RPMI8226 (cell line): ENCODE measurements around the gene MRC2.

Experiments
- DNase-seq: peaks from one replicate; pipeline ENCODE4 v3.0.0-alpha.2; 2015

Gene MRC2

DNA sequence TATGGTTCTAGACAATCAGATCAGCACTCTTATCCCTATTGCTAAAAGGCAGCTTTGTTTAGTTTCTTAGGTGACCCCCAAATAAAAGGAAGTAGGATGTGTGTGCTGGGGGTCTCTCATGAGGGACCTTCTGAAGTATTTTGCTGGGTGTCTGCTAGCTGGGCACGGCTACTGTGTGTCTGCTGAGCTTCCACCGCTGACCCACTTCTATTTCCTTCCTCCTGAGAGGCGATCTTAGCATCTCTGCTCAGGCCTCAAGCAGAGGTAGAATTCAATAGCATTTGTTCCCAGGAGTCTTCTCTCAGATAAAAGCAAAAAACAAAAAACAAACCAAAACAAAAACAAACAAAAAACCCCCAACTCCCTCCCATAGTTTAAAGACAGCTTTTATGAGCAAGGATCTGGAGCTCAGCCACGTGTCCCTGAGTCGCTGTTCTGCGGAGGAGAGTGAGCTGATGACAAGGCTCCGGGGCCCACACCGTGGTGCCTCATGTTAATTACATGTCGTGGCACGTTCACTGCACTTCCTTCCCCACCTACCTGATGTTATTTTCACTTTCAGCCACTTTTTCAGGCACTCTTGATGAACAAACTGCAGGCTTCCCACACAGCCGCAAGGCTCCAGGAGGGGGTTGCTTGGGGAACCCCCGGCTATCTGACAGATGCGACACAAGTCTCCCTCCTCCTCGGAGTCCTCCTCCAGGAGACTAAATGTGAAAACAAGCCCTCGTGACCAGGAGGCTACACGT, 97.1 kb downstream of the MRC2 start:
- peak; percentile 83 for DNase-seq

DNA sequence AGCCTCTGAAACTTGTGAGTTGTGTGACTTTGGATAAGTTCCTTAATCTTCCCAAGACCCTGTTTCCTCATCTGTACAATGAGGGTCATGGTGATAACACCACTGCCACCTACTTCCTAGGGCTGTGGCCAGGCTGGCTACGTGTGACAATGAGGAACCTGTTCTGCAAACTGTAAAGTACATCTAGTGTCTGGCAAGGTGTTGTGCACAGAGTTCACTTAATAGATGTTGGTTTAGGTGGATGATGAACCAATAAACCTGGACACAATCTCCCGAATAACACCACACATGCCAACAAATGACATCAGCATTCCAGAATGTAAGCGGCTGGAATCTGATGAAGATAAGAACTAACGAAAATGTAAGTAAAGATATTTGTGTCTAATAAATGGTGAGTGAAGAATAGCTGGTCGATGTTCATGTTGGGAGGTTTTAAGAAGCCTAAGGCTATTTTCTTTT, 98.3 kb downstream of the MRC2 start:
- DNase-seq, result no peak

DNA sequence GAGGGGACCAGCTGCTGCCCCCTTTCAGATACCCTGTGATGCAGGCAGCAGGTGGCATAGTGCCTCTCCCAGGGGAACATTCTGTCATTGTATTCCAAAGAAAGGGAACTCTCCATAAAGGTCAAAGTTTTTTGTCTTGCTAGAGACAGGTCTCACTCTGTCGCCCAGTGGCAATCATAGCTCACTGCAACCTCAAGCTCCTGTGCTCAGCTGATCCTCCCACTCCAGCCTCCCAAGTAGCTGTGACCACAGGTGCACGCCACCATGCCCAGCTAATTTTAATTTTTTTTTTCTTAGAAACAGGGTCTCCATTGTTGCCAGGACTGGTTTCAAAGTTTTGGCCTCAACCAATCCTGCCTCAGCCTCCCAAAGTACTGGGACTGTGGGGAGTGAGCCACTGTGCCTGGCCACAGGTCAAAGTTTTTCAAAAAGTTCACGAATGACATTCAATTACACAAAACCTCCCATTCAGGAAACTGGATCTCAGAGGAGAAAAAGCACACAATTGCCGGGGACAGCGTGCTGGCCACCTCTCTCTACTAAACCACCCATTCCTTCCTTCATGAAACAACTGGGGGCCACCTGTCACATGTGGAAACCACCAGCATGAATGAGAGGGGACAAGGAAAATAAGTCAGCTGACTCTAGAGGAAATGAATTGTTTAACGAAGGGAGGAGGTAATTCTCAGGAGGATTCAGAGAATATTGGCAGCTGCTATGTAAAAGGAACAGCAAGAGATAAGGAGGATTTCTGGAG, 100.6 kb downstream of the MRC2 start:
- DNase-seq, result no peak

DNA sequence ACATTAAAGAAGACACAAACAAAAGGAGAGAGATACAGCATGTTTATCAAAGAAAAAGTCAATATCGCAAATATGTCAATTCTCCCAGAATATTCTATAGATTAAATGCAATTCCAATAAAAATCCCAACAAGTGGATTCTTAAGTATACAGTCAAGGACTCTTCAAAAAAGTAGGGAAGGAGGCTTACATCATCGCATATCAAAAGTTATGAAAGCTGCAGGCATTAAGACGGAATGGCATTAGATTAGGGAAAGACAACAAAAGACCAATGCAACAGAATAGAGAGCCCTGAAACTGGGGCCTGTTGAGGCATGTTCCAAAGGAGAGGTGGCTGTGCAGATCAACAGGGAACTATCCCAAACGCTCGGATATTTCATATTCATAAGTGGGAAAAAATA, 104.7 kb downstream of the MRC2 start:
- no peak for DNase-seq

DNA sequence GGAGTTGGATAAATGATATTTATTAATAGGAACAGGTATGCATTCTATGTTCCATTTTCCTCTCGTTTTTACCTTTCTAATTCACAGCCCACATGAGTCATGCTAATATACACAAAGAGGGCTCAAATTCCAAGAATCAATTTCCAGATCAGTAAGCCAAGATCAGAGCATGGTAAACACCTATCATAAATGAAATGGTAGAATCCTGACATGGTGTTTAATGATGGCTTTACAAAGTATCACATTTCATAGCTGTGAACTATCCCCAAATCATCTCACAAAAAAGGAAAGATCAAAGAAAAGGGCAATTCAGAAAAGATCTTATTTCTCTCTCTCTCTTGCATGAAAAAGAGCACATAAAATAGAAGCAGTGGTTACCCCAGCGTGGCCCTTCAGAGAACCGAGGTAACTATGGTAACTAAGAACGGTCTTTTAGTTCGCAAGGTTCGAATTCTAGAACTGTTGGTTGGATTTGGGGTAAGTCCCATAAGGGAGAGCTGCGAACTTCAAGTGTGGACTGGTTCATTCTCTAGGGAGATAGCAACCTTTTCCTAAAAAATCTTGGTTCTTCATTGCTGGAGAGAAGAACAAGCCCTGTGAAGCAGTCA, 107.7 kb downstream of the MRC2 start:
- no peak for DNase-seq

DNA sequence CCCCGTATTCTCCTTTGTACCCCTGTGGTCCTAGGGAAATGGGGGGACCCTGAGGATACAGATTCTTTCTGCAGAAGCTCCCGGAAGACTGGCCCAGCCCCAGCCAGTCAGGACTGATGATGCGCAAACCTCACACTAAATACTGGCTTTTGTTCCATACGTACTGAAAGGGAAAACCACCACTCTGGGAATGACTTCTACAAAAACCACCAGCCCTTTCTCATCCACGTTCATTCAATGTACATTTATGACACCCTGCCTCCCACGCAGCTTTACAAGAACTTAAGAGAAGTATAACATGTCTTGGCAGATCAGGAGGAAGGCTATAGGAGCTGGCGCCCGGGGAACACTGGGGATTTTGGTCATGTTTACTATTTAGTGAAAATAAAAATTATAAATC, 110.0 kb downstream of the MRC2 start:
- no peak for DNase-seq

DNA sequence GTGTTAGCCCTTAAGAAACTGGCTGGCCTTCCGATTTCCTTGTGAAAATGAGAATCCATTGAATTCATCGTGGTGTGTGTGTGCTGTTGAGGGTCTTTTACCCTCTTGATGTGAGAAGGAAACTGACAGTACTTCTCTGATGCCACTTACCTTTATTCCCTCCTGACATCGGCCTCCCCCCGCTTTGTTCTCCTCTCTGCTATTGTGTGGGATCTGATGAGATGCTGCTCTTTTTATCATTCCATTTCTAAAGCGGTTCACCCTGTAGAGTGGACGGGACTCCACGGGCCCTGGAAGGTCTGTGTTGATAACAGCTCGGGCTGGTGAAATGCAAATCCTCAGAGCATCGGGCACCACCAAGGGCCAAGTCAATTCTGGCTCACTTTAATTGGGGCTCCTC, 110.8 kb downstream of the MRC2 start:
- no peak for DNase-seq

DNA sequence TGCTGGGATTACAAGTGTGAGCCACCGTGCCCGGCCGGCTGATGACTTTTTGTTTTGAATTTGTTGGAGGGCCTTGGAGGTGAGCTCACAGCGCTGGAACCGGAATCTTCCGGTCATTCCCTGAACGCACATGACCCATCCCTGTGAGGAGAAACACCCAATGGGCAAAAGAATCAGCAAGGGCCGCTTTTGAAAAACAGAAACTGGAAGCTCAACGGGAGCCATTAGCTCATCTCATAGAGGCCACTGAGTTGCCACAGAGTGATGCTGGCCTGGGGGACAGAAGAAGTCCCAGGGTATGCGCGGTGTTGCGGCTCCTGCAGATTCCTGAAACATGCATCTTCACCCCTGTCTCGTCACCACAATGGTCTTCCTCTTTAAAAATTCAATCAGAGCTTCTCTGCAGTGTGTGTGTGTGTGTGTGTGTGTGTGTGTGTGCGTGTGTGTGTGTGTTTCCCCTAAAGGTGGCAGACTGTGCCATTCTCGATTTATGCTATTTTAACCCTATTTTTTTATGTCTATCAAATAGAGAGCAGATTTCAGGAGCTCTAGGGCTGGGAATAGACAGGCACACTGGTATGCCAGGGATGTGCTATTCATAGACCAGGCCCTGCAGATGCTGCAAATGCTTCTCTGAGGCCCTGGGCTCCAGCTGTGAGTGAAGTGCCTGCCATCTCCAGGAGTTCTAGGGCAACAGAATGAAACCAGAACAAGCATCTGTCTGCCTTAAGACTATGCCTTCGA, 112.3 kb downstream of the MRC2 start:
- DNase-seq, result no peak

DNA sequence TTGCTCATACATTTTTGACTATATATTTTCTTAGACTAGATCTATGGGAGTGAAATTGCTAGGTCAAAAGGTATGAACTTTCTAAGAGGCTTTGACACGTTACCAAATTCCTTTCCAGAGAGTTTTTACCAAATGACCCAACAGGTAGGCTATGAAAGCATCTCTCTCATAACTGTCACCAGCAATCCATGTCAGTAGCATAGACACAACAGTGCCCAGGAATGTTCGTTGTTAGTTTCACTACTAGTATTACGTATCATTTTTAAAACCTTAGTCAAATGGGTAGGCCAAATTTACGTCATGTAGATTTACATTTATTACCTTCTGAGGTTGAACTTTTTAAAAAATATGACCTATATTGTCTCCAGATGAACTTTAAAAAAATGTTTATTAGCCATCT, 113.8 kb downstream of the MRC2 start:
- DNase-seq, result no peak
